ENCODE data around the gene HABP4.

The HABP4 gene

DNA sequence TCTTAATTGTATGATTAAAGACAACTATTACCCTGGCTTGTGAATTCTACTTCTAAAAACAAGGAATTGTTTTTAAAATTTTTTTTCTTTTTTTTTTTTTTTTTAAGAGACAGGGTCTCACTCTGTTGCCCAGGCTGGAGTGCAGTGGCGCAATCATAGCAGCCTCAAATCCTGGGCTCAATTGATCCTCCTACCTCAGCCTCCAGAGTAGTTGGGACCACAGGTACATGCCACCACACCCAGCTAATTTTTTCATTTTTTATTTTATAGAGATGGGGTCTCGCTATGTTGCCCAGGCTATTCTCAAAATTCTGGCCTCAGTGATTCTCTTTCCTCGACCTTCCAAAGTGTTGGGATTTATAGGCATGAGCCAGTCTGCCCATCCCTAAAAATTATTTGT is 62.3 kb downstream of the HABP4 start:
- TF ChIP-seq, protein P1, sequence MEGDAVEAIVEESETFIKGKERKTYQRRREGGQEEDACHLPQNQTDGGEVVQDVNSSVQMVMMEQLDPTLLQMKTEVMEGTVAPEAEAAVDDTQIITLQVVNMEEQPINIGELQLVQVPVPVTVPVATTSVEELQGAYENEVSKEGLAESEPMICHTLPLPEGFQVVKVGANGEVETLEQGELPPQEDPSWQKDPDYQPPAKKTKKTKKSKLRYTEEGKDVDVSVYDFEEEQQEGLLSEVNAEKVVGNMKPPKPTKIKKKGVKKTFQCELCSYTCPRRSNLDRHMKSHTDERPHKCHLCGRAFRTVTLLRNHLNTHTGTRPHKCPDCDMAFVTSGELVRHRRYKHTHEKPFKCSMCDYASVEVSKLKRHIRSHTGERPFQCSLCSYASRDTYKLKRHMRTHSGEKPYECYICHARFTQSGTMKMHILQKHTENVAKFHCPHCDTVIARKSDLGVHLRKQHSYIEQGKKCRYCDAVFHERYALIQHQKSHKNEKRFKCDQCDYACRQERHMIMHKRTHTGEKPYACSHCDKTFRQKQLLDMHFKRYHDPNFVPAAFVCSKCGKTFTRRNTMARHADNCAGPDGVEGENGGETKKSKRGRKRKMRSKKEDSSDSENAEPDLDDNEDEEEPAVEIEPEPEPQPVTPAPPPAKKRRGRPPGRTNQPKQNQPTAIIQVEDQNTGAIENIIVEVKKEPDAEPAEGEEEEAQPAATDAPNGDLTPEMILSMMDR (IDR thresholded peaks at IDR 0.05): no peak
- Mint-ChIP-seq H3K27me3 (ENCODE audit: low read depth, poor library complexity) (no peaks in the 10 kb centered on the region), H3K4me1 (peaks cover 7% of the 10 kb centered on the region), H3K4me3 (no peak overlapping the region), H3K36me3 (ENCODE audit: low read depth) (peaks cover 47% of the 10 kb centered on the region), H3K9me3 (no peaks in the 10 kb centered on the region), H3K27ac (no peak overlapping the region)
- no peak for DNase-seq

DNA sequence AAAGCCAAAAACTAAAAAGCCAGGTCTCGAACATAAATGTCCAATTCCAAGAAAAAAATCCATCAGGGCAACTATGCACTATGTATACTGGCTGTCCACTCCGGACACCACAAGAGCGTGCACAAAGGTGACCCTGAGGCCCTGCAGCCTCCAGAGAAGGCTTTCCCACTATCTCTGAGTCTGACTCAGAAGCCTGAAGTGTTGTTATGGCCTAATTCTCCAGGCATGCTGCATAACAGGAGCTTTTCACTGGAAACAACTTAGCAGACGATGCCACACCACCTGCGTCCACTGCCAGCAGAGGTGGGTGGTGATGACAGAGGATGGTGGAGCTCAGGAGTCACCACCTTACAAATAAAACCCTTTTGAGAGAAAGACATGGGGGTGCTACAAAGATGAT is 63.7 kb downstream of the HABP4 start:
- H3K4me3 Mint-ChIP-seq: no peak overlapping the region
- TF ChIP-seq, protein P1 (IDR thresholded peaks at IDR 0.05): no peak
- no peak overlapping the region for H3K27ac Mint-ChIP-seq
- H3K4me1 Mint-ChIP-seq: peaks cover 7% of the 10 kb centered on the region
- no peaks in the 10 kb centered on the region for H3K9me3 Mint-ChIP-seq
- DNase-seq: no peak
- H3K36me3 Mint-ChIP-seq (ENCODE audit: low read depth): peaks cover 48% of the 10 kb centered on the region
- H3K27me3 Mint-ChIP-seq (ENCODE audit: low read depth, poor library complexity): no peaks in the 10 kb centered on the region

DNA sequence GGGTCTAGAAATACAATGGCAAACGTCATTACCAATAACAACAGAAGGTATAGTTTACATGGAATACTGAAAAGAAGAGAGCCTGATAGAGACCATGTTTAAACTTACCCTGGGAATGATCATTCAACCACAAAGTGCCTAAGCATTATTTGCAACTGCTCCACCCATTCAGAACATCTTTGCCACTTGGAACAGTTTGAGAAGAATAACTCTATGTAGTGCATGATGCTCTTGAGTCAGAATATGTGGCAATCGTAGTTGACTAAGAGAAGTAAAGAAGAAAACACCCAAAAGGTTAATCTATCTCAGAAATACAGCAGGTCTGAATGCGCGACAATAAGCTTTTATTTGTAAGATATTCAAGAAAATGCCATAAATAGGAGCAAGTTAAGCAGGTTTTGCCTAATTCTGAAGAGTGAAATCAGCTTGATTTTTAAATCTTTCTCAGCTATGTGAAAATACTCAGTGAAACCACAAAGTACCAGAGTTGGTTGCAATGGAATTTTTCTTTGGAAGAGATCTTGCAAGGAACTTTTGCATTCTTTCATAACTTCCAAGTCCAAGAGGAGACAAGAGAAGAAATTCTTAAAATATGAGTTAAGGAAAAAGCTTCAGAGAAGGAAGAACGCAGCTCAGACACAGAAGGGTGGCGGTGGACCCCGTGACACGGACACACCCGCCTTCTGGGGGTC is 64.3 kb downstream of the HABP4 start:
- H3K36me3 Mint-ChIP-seq (ENCODE audit: low read depth): peaks cover 47% of the 10 kb centered on the region
- no peak for DNase-seq
- H3K27ac Mint-ChIP-seq: no peak overlapping the region
- TF ChIP-seq, protein P1 (IDR thresholded peaks at IDR 0.05): no peak
- H3K4me1 Mint-ChIP-seq: peaks cover 7% of the 10 kb centered on the region
- no peaks in the 10 kb centered on the region for H3K9me3 Mint-ChIP-seq
- H3K27me3 Mint-ChIP-seq (ENCODE audit: low read depth, poor library complexity): no peaks in the 10 kb centered on the region
- no peak overlapping the region for H3K4me3 Mint-ChIP-seq

DNA sequence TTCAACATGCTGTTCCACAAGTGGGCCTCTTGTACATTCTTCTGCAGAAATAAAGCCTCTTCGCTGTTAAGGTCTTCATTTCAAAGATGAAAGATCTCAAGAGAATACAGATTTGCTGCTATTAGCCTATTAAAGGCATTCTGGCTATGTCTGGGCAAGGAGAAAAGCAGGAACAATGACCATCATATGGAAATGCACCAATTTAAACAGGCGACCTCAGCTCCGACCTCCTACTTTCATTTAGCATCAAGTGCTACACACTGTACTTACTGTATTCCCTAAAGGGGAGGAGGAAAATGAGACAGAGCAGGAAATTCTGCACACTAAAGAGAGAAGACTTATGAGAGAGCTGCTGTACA is 64.8 kb downstream of the HABP4 start:
- H3K36me3 Mint-ChIP-seq (ENCODE audit: low read depth): peaks cover 47% of the 10 kb centered on the region
- no peaks in the 10 kb centered on the region for H3K9me3 Mint-ChIP-seq

DNA sequence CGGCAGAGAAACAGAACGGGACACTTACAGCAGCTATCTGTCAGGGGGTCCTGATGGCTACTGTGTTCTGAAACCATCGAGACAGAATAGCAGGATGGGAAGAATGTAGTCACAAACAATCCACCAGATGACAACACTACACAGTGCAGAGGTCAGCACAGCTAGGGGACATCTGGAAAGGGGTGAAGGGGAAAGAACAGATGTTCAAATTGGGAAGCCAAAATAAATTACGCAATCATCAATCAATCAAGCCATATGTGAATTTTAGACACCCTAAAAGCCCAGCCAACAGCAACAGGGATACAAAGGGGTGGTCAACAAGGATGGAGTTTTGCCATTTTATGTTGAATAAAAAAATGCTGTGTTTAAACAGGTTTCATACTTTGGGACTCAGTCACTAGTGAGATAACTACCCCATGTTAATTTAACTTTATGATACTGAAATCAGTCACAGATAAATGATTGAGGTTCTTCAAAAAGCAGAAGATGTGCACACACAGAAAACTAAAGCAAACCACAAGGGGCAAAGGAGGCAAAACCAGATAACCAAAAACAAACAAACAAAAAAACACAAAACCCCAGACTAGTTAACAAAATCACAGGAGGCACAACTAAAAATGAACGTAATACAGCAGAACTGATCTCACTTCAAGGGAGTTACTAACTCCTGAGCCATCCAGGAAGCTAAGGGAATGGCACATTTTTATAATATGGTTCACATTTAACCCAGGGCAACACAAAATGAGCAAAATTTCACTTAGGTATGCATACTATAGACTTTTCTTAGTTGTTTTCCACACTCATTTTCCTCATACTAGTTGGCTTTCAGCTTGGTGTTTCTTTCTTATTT is 65.9 kb downstream of the HABP4 start:
- no peaks in the 10 kb centered on the region for H3K9me3 Mint-ChIP-seq
- H3K4me1 Mint-ChIP-seq: peaks cover 7% of the 10 kb centered on the region
- peak overlapping the region; percentile 80 for H3K27ac Mint-ChIP-seq
- no peak overlapping the region for H3K4me3 Mint-ChIP-seq
- TF ChIP-seq, protein P1 (IDR thresholded peaks at IDR 0.05): no peak
- H3K36me3 Mint-ChIP-seq (ENCODE audit: low read depth): peaks cover 49% of the 10 kb centered on the region
- DNase-seq: no peak
- H3K27me3 Mint-ChIP-seq (ENCODE audit: low read depth, poor library complexity): no peaks in the 10 kb centered on the region

More for the DNA sequence above, 64.8 kb downstream of the HABP4 start:
- Mint-ChIP-seq H3K4me1 (peaks cover 7% of the 10 kb centered on the region), H3K27ac (no peak overlapping the region), H3K27me3 (ENCODE audit: low read depth, poor library complexity) (no peaks in the 10 kb centered on the region), H3K4me3 (no peak overlapping the region)
- TF ChIP-seq, protein P1 (IDR thresholded peaks at IDR 0.05): no peak
- DNase-seq: no peak

Measured in nephron progenitor cell (in vitro differentiated cells).